IMR-90 (cell line): ENCODE results near the gene CKAP2L.

Experiments
- BHLHE40 ChIP-seq: fragments of 150-350 bp; IDR thresholded peaks from 2 replicates; pipeline ENCODE4 v1.6.1; 2016; ENCODE audit warnings: mild to moderate bottlenecking, low read depth, low read length
- CEBPB ChIP-seq: IDR thresholded peaks from 2 replicates; pipeline ENCODE4 v1.6.1; 2012; ENCODE audit warnings: low read depth, low read length, improper control_type of control experiment
- CHD1 ChIP-seq: IDR thresholded peaks from 2 replicates; pipeline ENCODE4 v1.6.1; 2012; ENCODE audit warnings: low read depth, low read length, improper control_type of control experiment
- FOS ChIP-seq: fragments of 150-350 bp; IDR thresholded peaks from 2 replicates; pipeline ENCODE4 v1.6.1; 2016; ENCODE audit warnings: low read depth, low read length
- MAFK ChIP-seq: IDR thresholded peaks from 2 replicates; pipeline ENCODE4 v1.6.1; 2012; ENCODE audit warnings: low read depth, low read length, improper control_type of control experiment
- MAZ ChIP-seq: IDR thresholded peaks from 2 replicates; pipeline ENCODE4 v1.6.1; 2012; ENCODE audit warnings: low read depth, mild to moderate bottlenecking, low read length, improper control_type of control experiment, moderate library complexity, borderline replicate concordance
- POLR2A ChIP-seq: IDR thresholded peaks from 2 replicates; pipeline ENCODE4 v1.6.1; 2012; ENCODE audit warnings: mild to moderate bottlenecking, low read depth, low read length
- RAD21 ChIP-seq: IDR thresholded peaks from 2 replicates; pipeline ENCODE4 v1.6.1; 2012; ENCODE audit warnings: low read length, improper control_type of control experiment
- SMC3 ChIP-seq: fragments of 150-350 bp; IDR thresholded peaks from 2 replicates; pipeline ENCODE4 v1.6.1; 2016; ENCODE audit warnings: low read depth, mild to moderate bottlenecking, antibody characterized with exemption, low read length, moderate library complexity
- TF ChIP-seq, protein P1 (sequence below): fragments of 150-350 bp; IDR thresholded peaks from 2 replicates; pipeline ENCODE4 v1.6.1; 2016; ENCODE audit warnings: low read depth, mild to moderate bottlenecking, low read length, moderate library complexity, borderline replicate concordance
- TF ChIP-seq, protein P2 (sequence below): conservative IDR thresholded peaks from 2 replicates; pipeline ENCODE4 v1.5.1; 2012; ENCODE audit warnings: mild to moderate bottlenecking, low read depth, low read length, improper control_type of control experiment

DNA sequence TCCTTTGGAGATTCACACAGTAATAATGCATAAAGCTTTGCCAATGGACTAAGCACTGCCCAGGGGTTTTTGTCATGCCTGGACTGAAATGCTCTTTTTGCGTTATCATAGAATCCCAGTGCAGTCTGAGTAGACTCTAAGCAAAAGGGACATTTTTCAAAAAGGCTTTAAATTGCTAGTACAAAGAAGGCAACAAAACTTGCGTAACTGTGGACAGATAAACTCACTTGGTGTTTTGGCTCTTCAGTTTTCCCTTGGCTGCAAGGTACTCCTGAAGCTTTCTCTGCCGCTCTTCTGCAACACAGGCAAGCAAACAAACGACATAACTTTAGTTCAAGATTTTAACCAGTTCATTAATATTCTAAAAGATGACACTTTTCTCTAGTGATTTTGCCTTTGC, 2.1 kb downstream of the CKAP2L start:
- TF ChIP-seq, protein P1, sequence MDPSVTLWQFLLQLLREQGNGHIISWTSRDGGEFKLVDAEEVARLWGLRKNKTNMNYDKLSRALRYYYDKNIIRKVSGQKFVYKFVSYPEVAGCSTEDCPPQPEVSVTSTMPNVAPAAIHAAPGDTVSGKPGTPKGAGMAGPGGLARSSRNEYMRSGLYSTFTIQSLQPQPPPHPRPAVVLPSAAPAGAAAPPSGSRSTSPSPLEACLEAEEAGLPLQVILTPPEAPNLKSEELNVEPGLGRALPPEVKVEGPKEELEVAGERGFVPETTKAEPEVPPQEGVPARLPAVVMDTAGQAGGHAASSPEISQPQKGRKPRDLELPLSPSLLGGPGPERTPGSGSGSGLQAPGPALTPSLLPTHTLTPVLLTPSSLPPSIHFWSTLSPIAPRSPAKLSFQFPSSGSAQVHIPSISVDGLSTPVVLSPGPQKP, result no peak
- TF ChIP-seq, protein P2, sequence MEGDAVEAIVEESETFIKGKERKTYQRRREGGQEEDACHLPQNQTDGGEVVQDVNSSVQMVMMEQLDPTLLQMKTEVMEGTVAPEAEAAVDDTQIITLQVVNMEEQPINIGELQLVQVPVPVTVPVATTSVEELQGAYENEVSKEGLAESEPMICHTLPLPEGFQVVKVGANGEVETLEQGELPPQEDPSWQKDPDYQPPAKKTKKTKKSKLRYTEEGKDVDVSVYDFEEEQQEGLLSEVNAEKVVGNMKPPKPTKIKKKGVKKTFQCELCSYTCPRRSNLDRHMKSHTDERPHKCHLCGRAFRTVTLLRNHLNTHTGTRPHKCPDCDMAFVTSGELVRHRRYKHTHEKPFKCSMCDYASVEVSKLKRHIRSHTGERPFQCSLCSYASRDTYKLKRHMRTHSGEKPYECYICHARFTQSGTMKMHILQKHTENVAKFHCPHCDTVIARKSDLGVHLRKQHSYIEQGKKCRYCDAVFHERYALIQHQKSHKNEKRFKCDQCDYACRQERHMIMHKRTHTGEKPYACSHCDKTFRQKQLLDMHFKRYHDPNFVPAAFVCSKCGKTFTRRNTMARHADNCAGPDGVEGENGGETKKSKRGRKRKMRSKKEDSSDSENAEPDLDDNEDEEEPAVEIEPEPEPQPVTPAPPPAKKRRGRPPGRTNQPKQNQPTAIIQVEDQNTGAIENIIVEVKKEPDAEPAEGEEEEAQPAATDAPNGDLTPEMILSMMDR, result no peak
- no peak for TF ChIP-seq POLR2A
- TF ChIP-seq BHLHE40, result no peak
- TF ChIP-seq RAD21, result no peak
- TF ChIP-seq CEBPB, result peak; percentile 48; the same call in 1 of the 2 replicates
- TF ChIP-seq MAFK, result no peak
- TF ChIP-seq FOS, result no peak
- TF ChIP-seq CHD1, result no peak
- TF ChIP-seq MAZ, result no peak
- no peak for TF ChIP-seq SMC3
